ENCODE data around the gene GPR152. TPM values are rescaled to one million over a fixed set of nuclear protein-coding genes. Genes with fewer than 3 reads are reported as not detected.

The GPR152 gene
- total RNA-seq, 2 donors from 2014 or later, result not detected

GRCh38 chr11:67419325-67420049, 33.0 kb downstream of the GPR152 start:
- no peaks in the 10 kb centered on the region for H3K36me3 ChIP-seq (ENCODE audit: control insufficient read depth, insufficient read depth, low read length)
- no peaks in the 10 kb centered on the region for H3K9me3 ChIP-seq (ENCODE audit: control insufficient read depth, low read length)
- no peaks in the 10 kb centered on the region for H3K36me3 Mint-ChIP-seq (ENCODE audit: low read depth)
- H3K27me3 Mint-ChIP-seq (ENCODE audit: insufficient read depth), result peaks cover 10% of the 10 kb centered on the region
- no peak overlapping the region for H3K27ac ChIP-seq (ENCODE audit: low read depth, low read length)
- no peak overlapping the region for H3K9ac ChIP-seq (ENCODE audit: extremely low read depth, low read length, poor library complexity, severe bottlenecking)
- no peaks in the 10 kb centered on the region for H3K4me1 ChIP-seq (ENCODE audit: control insufficient read depth, insufficient read depth, low read length)
- H3K27me3 ChIP-seq (ENCODE audit: control insufficient read depth, insufficient read depth, low read length, poor library complexity, severe bottlenecking), result peaks cover 13% of the 10 kb centered on the region
- TF ChIP-seq CTCF (conservative IDR thresholded peaks at IDR 0.05), result no peak
- no peak for DNase-seq
- WGBS, 2 experiments (ENCODE audit: insufficient coverage in 1 of 2, insufficient read length in 1 of 2), result 92 to 98% methylated on average over 13 to 21 of the region's 21 CpGs
- no peak overlapping the region for H3K27ac Mint-ChIP-seq
- H3K4me1 Mint-ChIP-seq, result peaks cover 10% of the 10 kb centered on the region
- H3K9me3 Mint-ChIP-seq, result no peaks in the 10 kb centered on the region
- no peak overlapping the region for H3K4me3 Mint-ChIP-seq
- H3K4me3 ChIP-seq (ENCODE audit: low read length), result no peak overlapping the region

DNA sequence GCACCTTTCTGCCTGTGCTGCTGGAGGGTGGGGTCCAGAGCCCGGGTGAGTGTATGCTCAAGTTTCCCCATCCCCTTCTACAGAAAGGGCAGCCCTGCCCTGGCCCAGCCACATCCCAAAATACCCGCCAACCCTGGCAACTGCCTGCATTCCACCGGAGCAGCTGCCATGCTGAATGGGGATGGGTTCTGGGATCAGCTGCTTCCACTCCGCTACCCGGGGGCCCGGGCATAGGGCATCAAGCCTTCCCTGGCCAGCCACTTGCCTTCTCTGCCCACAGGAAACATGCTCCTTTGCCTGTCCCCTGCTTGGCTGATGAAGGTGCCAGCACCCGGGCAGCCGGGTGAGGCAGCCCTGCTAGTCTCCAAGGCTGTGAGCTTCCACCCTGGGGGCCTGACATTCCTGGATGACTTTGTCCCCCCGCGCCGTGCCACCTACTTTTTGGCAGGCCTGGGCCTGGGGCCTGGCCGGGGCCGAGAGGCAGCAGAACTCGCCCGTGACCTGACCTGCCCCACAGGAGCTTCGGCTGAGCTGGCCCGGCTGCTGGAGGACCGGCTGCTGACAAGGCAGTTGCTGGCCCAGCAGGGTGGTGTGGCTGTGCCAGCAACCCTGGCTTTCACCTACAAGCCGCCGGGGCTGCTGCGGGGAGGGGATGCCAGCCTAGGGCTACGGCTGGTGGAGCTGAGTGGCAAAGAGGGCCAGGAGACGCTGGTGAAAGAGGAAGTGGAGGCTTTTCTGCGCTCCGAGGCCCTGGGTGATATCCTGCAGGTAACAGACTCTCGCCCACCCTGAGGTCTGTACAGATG, 33.9 kb downstream of the GPR152 start:
- Histone ChIP-seq H3K9me3 (ENCODE audit: control insufficient read depth, low read length) (no peaks in the 10 kb centered on the region), H3K27me3 (ENCODE audit: control insufficient read depth, insufficient read depth, low read length, poor library complexity, severe bottlenecking) (peaks cover 13% of the 10 kb centered on the region), H3K4me3 (ENCODE audit: low read length) (no peak overlapping the region), H3K36me3 (ENCODE audit: control insufficient read depth, insufficient read depth, low read length) (no peaks in the 10 kb centered on the region), H3K9ac (ENCODE audit: extremely low read depth, low read length, poor library complexity, severe bottlenecking) (no peak overlapping the region), H3K27ac (ENCODE audit: low read depth, low read length) (no peak overlapping the region), H3K4me1 (ENCODE audit: control insufficient read depth, insufficient read depth, low read length) (no peaks in the 10 kb centered on the region)
- Mint-ChIP-seq H3K27ac (no peak overlapping the region), H3K36me3 (ENCODE audit: low read depth) (no peaks in the 10 kb centered on the region), H3K9me3 (no peaks in the 10 kb centered on the region), H3K4me3 (no peak overlapping the region), H3K27me3 (ENCODE audit: insufficient read depth) (peaks cover 11% of the 10 kb centered on the region), H3K4me1 (peaks cover 10% of the 10 kb centered on the region)
- WGBS, 2 experiments (ENCODE audit: insufficient coverage in 1 of 2, insufficient read length in 1 of 2), result 92 to 95% methylated on average over 19 to 26 of the region's 26 CpGs
- no peak for TF ChIP-seq CTCF (conservative IDR thresholded peaks at IDR 0.05)
- DNase-seq, result no peak

DNA sequence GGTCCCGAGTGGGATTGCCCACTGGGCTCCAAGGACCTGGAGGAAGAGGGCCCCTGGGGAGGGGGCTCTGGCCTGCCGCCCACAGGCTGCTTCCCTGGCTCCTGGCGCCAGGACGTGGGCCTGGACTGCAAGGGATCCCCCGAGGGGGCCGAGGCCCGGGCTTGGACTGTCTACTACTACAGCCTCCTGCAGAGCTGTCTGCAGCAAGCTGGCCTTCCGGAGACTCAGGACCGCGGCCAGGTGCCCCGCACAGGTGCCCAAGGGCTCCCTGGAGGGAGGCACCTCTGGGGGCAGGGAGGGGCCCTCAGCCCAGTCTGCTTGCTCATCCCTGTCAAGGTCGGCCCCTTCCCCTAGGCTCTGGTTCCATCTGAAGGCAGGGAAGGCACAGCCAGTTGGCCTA, 35.1 kb downstream of the GPR152 start:
- Mint-ChIP-seq H3K4me1 (peaks cover 14% of the 10 kb centered on the region), H3K9me3 (no peaks in the 10 kb centered on the region), H3K36me3 (ENCODE audit: low read depth) (no peaks in the 10 kb centered on the region), H3K27me3 (ENCODE audit: insufficient read depth) (peaks cover 23% of the 10 kb centered on the region), H3K27ac (no peak overlapping the region), H3K4me3 (no peak overlapping the region)
- no peak for TF ChIP-seq CTCF (conservative IDR thresholded peaks at IDR 0.05)
- H3K36me3 ChIP-seq (ENCODE audit: control insufficient read depth, insufficient read depth, low read length), result no peaks in the 10 kb centered on the region
- H3K9ac ChIP-seq (ENCODE audit: extremely low read depth, low read length, poor library complexity, severe bottlenecking), result no peak overlapping the region
- WGBS, 2 experiments (ENCODE audit: insufficient coverage in 1 of 2, insufficient read length in 1 of 2), result 85 to 92% methylated on average over 5 to 12 of the region's 12 CpGs
- H3K27ac ChIP-seq (ENCODE audit: low read depth, low read length), result no peak overlapping the region
- no peaks in the 10 kb centered on the region for H3K4me1 ChIP-seq (ENCODE audit: control insufficient read depth, insufficient read depth, low read length)
- DNase-seq, result no peak
- H3K9me3 ChIP-seq (ENCODE audit: control insufficient read depth, low read length), result no peaks in the 10 kb centered on the region
- peaks cover 13% of the 10 kb centered on the region for H3K27me3 ChIP-seq (ENCODE audit: control insufficient read depth, insufficient read depth, low read length, poor library complexity, severe bottlenecking)
- no peak overlapping the region for H3K4me3 ChIP-seq (ENCODE audit: low read length)

Data from endodermal cell (in vitro differentiated cells).